G401 (cell line): ENCODE measurements around the gene TMBIM4. TPM values are rescaled to one million over a fixed set of nuclear protein-coding genes. Genes with fewer than 3 reads are reported as not detected.
A peak's percentile ranks its signal among the peaks of the same experiment; 100 is the strongest.
"Not testable (repeated sequence)": the region's sequence is repeated elsewhere in the genome, so short reads cannot be mapped to it uniquely, and the experiment has no call there.

Experiments
- DNase-seq: peaks from one replicate; pipeline ENCODE4 v3.0.0-alpha.2; 2015; ENCODE audit warnings: low spot score
- in situ Hi-C: cut with HindIII; loops from 2 replicates; pipeline ENCODE4 v1.10.0; 2016; ENCODE audit warnings: low sequenced_read_pairs, mixed read lengths
- total RNA-seq: library from RNA; depleted of rRNA; stranded (reverse); fragments of >200 nt; shearing (Covaris generic); gene quantifications from 2 replicates; pipeline ENCODE4 v1.2.3, GENCODE V29; 2014; rRNA removed

TMBIM4 gene
- 1.5 and 4.0 TPM in 2 replicates for total RNA-seq

GRCh38 chr12:66169221-66170170 is at the start of gene TMBIM4:
Gene TMBIM4 (minus strand): TSS chr12:66169996. CDS start chr12:66169951, 45 bp downstream.
- in situ Hi-C loops, result no loop called here
- peak; percentile 70 for DNase-seq

GRCh38 chr12:66217342-66217917 is 47.6 kb upstream of the TMBIM4 start:
- no peak for DNase-seq
- in situ Hi-C loops, result no loop called here

- in situ Hi-C loops, DNase-seq: not testable (repeated sequence)
Observed at GRCh38 chr12:66213011-66213410, 43.2 kb upstream of the TMBIM4 start.

GRCh38 chr12:66211573-66211972 is 41.8 kb upstream of the TMBIM4 start:
- in situ Hi-C loops, DNase-seq: not testable (repeated sequence)

GRCh38 chr12:66210840-66211239 is 41.0 kb upstream of the TMBIM4 start:
- in situ Hi-C loops, result no loop called here
- DNase-seq, result no peak

GRCh38 chr12:66206141-66206540 is 36.3 kb upstream of the TMBIM4 start:
- in situ Hi-C loops, result no loop called here

GRCh38 chr12:66203820-66204219 is 34.0 kb upstream of the TMBIM4 start:
- in situ Hi-C loops, result no loop called here
- DNase-seq, result no peak

More at GRCh38 chr12:66206141-66206540, 36.3 kb upstream of the TMBIM4 start:
- DNase-seq, result no peak

- no peak for DNase-seq
- in situ Hi-C loops, result no loop called here
Observed at GRCh38 chr12:66199831-66200509, 30.2 kb upstream of the TMBIM4 start.

GRCh38 chr12:66199141-66199540 is 29.3 kb upstream of the TMBIM4 start:
- no peak for DNase-seq
- in situ Hi-C loops, result no loop called here

- DNase-seq, result no peak
- in situ Hi-C loops, result no loop called here
Observed at GRCh38 chr12:66197495-66197921, 27.7 kb upstream of the TMBIM4 start.

- in situ Hi-C loops, result no loop called here
- no peak for DNase-seq
Observed at GRCh38 chr12:66196806-66197205, 27.0 kb upstream of the TMBIM4 start.

GRCh38 chr12:66195242-66195641 is 25.4 kb upstream of the TMBIM4 start:
- in situ Hi-C loops, result no loop called here
- DNase-seq, result no peak

GRCh38 chr12:66194122-66194521 is 24.3 kb upstream of the TMBIM4 start:
- no peak for DNase-seq
- in situ Hi-C loops, result no loop called here

- in situ Hi-C loops, result no loop called here
Observed at GRCh38 chr12:66191547-66192126, 21.8 kb upstream of the TMBIM4 start.

GRCh38 chr12:66190519-66191370 is 20.9 kb upstream of the TMBIM4 start:
- no peak for DNase-seq
- in situ Hi-C loops, result no loop called here

More at GRCh38 chr12:66191547-66192126, 21.8 kb upstream of the TMBIM4 start:
- no peak for DNase-seq

- in situ Hi-C loops, result no loop called here
- DNase-seq, result no peak
Observed at GRCh38 chr12:66189889-66190288, 20.1 kb upstream of the TMBIM4 start.

GRCh38 chr12:66189486-66189843 is 19.7 kb upstream of the TMBIM4 start:
- in situ Hi-C loops, result no loop called here
- DNase-seq, result no peak

GRCh38 chr12:66188584-66189485 is 19.0 kb upstream of the TMBIM4 start, which contains the start of gene IRAK3:
Gene IRAK3 (plus strand): TSS chr12:66189214. CDS start chr12:66189300, 86 bp downstream.
- in situ Hi-C loops, result no loop called here

More at GRCh38 chr12:66188584-66189485, 19.0 kb upstream of the TMBIM4 start, which contains the start of gene IRAK3:
- no peak for DNase-seq
